NCI-H1092 treated with DMSO at 0.1 percent for 48 hours (cell line): ENCODE measurements around the gene ZNF595.
"Not testable (repeated sequence)": the region's sequence is repeated elsewhere in the genome, so short reads cannot be mapped to it uniquely, and the experiment has no call there.

Source experiments
- DNase-seq: peaks from one replicate; lab custom pipeline; 2025; lab: John Stamatoyannopoulos, UW

Gene ZNF595

DNA sequence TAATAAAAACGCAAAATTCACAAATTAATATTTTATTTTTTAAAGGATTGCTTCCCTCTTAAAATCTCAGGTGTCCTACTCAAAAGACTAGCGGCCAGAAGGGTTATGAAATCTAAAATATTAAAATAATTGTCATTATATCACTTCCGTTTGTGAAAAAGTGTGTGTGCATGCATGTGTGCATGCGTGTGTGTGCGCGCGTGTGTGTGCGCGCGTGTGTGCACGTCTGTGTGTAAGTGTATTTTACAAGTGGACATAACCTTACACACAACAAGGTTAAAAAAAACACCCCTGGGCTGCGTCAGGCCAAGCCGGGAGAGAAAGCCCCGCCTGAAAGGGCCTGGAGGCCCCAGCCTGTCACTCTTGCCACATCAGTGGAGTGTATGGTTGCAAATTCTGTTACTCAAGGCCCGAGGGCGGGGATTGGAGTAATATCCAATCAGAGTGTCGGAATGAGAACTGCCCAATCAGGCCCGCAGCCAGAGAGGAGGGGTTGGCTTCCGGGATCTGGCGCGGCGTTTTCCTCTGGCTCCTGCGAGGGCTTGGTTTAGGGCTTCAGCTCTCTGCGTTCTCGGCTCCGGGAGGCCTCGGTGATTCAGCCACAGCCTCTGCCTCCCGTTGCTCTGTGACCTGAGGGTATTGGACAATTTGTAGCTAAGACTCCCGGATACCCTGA lies at the start of gene ZNF595:
Gene ZNF595, plus strand, starts transcription at position 518 of the 676 bp plus-strand sequence. CDS start 168 bp downstream, outside the sequence.
- DNase-seq, result not testable (repeated sequence)

DNA sequence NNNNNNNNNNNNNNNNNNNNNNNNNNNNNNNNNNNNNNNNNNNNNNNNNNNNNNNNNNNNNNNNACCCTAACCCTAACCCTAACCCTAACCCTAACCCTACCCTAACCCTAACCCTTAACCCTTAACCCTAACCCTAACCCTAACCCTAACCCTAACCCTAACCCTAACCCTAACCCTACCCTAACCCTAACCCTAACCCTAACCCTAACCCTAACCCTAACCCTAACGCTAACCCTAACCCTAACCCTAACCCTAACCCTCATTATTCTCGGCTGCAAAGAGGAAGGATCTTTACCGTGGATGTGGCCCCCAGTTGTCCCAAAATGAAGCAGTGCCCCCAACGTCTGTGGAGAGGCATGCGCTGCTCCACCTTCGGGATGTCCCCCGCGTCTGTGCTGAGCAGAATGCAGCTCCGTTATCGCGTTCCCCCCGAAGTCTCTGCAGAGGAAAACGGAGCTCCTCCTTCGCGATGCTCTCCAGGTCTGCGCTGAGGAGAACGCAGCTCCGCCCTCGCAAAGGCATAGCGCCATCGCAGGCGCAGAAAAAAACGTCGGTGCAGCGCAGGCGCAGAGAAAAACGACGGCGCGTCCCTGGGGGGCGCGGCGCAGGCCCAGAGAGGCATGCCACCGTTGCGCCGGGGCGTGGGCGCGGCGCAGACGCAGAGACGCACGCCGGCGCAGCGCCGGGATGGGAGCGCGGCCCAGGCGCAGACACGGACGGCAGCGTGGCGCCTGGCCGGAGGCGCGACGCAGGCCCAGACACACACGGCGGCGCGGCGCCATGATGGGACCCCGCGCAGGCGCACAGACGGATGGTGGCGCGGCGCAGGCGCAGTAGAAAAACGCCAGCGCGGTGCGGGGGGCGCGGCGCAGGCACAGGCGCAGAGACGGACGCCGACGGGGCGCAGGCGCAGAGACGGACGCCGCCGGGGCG lies 42.9 kb upstream of the ZNF595 start:
- not testable (repeated sequence) for DNase-seq

DNA sequence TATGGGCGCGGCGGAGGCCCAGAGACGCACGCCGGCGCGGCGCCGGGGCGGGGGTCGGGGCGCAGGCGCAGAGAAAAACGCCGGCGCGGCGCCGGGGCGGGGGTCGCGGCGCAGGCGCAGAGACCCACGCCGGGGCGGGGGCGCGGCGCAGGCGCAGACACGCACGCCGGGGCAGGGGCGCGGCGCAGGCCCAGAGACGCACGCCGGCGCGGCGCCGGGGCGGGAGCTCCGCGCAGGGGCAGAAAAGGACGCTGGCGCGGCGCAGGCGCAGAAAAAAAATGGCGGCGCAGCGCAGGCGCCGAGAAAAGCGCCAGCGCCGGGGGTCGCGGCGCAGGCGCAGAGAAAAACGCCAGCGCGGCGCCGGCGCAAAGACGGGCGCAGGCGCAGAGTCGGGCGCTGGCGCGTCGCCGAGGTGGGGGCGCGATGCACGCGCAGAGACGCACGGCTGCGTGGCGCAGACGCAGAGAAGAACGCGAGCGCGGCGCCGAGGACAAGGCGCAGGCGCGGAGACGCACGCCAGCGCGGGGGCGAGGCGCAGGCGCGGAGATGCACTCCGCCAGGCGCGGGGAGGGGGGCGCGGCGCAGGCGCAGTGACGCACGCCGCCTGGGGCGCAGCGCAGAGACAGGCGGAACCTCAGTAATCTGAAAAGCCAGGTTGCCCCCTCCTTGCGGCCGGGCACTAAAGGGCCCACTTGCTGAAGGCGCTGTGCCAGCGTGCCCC lies 41.9 kb upstream of the ZNF595 start:
- not testable (repeated sequence) for DNase-seq

GRCh38 chr4:11816-12417 lies 41.2 kb upstream of the ZNF595 start:
- DNase-seq, result not testable (repeated sequence)

GRCh38 chr4:18128-18527 lies 35.0 kb upstream of the ZNF595 start:
- DNase-seq, result not testable (repeated sequence)

DNA sequence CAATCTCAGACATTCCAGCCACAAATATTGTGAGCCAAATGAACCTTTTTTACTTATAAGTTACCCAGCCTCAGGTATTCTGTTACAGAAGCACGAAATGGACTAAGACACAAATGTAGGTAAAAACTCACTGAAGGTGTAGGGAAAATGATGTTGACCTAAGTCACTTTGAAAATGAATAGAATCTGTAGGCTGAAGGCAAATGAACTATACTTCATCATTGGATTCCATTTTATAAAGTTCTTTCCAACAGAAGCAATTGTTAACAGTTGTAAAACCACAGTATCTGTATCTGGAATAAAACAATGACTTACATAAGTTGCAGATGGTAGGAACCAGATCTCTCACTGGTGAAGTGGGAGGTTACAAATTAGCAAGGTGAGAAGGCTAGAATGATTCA lies 34.5 kb upstream of the ZNF595 start:
- DNase-seq, result not testable (repeated sequence)

GRCh38 chr4:22882-23281 lies 30.2 kb upstream of the ZNF595 start:
- DNase-seq, result not testable (repeated sequence)

DNA sequence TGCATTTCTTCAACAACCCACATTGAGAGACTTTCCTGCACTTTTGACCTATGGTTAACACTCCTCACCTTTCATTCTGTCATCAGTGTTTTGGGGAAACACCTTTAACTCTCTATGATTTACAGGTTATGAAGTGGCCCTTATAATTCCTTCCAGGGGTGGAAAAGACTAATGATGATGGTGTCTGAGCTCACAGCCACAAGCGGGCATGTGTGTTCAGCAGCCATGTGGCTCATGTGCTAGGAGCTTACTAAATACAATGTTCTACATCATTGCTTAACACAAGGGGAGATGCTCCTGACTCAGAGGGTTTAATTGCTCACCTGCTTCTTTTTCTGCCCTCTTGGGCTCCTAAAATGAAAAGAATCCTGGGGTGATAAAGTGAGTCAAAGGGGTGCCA lies 28.8 kb upstream of the ZNF595 start:
- not testable (repeated sequence) for DNase-seq

DNA sequence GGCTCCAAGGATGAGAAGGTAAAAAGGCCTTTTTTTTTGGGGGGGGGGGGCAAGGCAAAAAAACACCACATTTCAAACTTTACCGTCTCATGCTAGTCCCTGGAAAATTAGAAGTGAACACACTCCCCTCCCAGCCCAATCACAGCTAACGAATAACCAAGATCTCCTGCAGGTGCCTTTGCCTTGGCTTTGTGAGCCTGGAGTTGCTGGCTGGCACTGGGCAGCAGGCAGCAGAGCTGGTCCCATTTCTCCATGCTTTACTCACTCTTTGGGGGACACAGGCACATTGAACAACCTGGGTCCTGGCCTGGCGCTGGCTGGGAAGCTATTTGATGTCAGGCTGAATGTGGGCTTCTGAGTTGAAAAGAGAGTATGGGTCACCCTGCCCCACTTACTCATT lies 25.6 kb upstream of the ZNF595 start:
- DNase-seq, result not testable (repeated sequence)

DNA sequence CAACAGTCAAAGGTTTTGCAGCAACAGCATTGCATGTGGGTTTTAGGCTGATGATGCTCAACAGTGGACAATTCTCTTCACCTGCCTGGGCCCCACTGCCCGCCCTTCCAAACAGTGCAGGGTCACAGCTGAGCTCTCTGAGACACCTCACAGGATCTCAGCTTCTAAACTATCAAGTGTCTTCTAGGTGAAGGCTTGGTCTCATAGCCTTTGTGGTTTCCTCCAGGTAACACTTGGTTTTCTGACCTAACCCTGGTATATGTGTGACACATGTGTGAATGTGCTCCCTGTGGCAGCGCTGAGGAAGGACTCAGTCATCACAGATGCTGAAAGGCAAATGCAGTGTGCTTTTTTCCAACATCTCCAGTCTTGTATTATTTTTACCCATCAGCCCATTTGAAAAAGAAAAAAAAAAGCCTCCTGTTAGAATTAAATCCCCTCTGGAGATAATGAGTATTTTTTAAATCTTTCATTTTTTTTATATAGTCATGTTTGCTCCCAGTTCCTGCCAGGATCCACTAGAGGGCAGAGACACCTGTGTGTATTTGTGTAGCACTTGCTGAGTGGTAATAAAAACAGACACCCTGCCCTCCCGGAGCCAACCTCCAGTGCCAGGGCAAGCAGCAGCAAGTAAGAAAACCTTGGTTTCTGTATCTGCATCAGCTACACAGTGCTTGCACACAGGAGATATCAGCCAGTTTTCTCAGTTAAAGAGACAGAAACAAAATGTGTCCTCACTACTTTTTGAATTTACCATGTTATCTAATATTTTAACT lies 24.2 kb upstream of the ZNF595 start:
- not testable (repeated sequence) for DNase-seq

- DNase-seq, result not testable (repeated sequence)
Observed at GRCh38 chr4:33314-33713, 19.8 kb upstream of the ZNF595 start.

DNA sequence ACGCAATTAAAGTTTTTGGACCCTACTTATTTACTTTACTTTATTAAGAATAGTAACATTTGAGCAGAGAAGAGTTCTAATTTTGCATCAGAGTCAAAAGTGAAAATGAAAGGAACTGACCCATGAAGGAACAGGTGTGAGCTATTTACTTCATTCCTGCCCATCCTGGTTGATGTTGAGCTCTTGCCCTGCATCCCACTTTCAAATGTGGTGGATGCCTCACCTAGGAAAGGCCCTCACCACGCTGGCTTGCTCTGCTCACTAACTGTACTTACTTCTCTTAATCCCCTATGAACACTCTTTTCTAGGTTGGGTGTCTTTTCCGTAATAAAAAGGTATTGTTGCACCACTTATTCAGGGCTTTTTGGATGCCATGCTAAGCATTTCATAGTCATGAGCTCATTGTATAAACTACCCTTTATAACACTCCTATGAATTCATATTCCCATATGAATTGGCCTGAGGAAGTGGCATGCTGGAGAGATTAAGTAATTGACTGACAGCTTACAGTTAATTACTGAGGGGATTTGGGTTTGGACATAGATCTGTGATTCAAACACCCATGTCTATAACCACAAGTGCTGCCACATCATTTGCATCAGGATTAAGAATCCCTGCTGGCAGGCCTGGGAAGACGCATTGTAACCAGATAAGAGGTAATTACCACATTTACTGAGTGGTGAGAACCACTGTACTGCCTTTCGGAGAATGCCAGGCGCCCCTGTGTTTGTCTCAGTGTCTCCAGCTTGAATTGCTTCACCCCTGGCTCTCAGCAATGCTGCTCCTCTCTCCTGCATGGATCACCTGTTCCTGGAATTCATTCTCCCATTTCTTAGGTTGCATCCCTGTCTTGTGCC lies 16.3 kb upstream of the ZNF595 start:
- not testable (repeated sequence) for DNase-seq

GRCh38 chr4:38202-38601 lies 14.9 kb upstream of the ZNF595 start:
- not testable (repeated sequence) for DNase-seq

- not testable (repeated sequence) for DNase-seq
Observed at GRCh38 chr4:43375-43774, 9.7 kb upstream of the ZNF595 start.

DNA sequence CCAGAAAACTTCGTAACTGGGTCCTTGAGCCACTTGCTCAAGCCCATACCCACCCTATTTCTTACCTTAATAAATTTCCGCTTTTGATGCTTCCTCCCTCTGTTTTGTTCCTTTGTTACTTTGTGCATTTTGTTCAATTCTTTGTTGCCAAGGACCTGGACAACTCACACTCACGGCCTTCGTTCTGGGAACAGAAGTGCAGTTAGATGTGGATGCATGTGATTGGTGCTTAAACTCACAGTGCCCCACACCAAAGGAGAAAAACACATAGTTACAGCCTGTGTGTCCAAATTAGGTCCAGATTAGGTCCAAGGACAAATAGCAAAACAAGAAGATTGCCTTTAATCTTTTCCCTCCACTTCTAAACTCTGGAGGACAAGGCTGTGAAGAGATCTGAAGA lies 1.9 kb upstream of the ZNF595 start:
- DNase-seq, result not testable (repeated sequence)

DNA sequence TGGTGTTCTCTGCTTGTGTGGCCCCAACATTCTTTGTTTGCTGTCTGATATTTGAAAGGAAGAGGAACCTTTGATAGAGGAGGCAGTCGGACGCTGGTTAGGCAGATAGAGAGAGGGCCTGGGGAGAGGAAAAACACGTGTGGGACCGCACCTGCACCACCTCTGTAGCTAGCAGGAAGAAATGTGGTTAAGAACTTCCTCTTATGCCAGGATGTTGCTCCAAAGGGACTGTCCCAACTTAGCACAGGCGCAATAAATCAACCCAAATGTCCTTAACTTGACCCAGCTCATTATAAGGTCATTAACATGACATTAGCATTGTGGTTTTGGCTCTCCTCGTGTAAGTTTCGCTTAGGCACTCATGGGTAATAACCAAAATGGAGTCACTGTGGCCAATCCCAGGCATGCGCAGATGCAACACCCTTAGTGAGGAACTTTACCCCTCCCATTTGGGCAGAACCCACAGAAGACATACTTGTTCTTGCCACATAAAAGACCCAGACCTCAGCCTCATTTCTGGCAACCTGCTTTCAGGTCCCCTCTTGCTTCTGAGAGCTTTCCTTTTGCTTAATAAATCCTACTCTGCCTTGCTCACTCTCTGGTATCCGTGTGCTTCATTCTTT lies 1.4 kb upstream of the ZNF595 start:
- DNase-seq, result not testable (repeated sequence)

DNA sequence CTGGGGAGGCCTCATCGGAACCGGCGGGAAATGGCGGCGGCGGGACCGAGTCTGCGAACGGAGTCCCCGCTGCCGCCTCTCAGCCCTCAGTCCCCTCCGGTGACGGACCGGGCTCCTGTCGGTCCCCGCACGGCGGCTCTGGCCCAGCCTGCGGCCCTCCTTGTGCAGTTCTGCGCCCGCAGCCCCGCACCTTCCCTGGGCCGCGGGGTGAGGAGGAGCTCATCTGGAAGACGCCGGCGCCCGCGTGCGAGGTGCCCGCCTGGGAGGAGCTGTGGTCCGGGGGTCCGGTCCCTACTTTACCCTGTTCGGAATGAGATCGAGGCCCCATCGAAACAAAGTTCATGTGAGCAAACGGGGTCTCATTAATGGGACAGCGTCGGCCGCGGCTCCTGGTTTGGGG lies 400 bp downstream of the ZNF595 start:
- not testable (repeated sequence) for DNase-seq

- DNase-seq, result not testable (repeated sequence)
Observed at GRCh38 chr4:64733-65132, 11.6 kb downstream of the ZNF595 start.

DNA sequence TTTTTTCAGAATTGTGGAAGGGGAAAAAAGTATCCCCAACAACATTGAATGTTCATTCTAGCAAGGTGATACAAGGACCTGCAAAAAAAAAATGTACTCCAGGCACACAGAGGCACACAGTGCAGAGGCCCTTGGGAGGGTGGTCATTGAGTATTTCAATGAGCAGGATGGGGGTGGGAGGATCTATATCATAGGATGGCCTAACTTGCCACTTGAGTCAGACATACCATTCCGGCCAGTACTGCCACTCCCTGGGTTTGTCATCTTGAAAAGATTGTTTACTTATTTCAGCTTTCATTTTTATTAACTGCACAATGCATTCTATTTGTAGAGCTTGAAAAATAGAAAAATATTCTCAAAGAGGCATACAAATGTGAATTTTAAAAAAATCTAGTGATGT lies 18.7 kb downstream of the ZNF595 start:
- DNase-seq, result no peak

DNA sequence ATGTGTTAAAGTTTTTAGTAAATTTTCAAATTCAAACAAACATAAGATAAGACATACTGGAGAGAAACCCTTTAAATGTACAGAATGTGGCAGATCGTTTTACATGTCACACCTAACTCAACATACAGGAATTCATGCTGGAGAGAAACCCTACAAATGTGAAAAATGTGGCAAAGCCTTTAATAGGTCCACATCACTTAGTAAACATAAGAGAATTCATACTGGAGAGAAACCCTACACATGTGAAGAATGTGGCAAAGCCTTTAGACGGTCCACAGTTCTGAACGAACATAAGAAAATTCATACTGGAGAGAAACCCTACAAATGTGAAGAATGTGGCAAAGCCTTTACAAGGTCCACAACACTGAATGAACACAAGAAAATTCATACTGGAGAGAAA lies 32.8 kb downstream of the ZNF595 start:
- DNase-seq, result no peak
